ENCODE measurements around the gene ZNF197. TPM values are rescaled to one million over a fixed set of nuclear protein-coding genes. Genes with fewer than 3 reads are reported as not detected.
"Not testable (repeated sequence)": the region's sequence is repeated elsewhere in the genome, so short reads cannot be mapped to it uniquely, and the experiment has no call there.

The ZNF197 gene
- total RNA-seq, 1 donor from 2014 or later: 17.9 TPM

GRCh38 chr3:44665173-44665572 lies 40.3 kb downstream of the ZNF197 start:
- H3K36me3 ChIP-seq: peaks cover 0 to 15% of the 10 kb centered on the region in 2 donors
- no peaks in the 10 kb centered on the region for H3K4me1 ChIP-seq
- H3K27me3 ChIP-seq: no peaks in the 10 kb centered on the region
- DNase-seq (ENCODE audit: extremely low spot score in 2 of 2): no peak
- H3K9me3 ChIP-seq: no peaks in the 10 kb centered on the region
- intact Hi-C loops (cut with DNase I): no loop called here
- no peak overlapping the region for H3K27ac ChIP-seq
- no peak overlapping the region for H3K4me3 ChIP-seq
- no peak for TF ChIP-seq CTCF (IDR thresholded peaks at IDR 0.05)
- TF ChIP-seq POLR2A (IDR thresholded peaks at IDR 0.05): no peak
- no peak for TF ChIP-seq POLR2AphosphoS5 (IDR thresholded peaks at IDR 0.05; ENCODE audit: insufficient read depth in 1 of 2, low read depth in 1 of 2)

GRCh38 chr3:44666346-44666745 lies 41.5 kb downstream of the ZNF197 start:
- H3K4me3 ChIP-seq: no peak overlapping the region
- no peaks in the 10 kb centered on the region for H3K27me3 ChIP-seq
- TF ChIP-seq POLR2A (IDR thresholded peaks at IDR 0.05): no peak
- no peak for TF ChIP-seq CTCF (IDR thresholded peaks at IDR 0.05)
- no peak for TF ChIP-seq POLR2AphosphoS5 (IDR thresholded peaks at IDR 0.05; ENCODE audit: insufficient read depth in 1 of 2, low read depth in 1 of 2)
- H3K4me1 ChIP-seq: no peaks in the 10 kb centered on the region
- intact Hi-C loops (cut with DNase I): no loop called here
- H3K36me3 ChIP-seq: peaks cover 0 to 4% of the 10 kb centered on the region in 2 donors
- DNase-seq (ENCODE audit: extremely low spot score in 2 of 2): no peak
- no peak overlapping the region for H3K27ac ChIP-seq
- H3K9me3 ChIP-seq: no peaks in the 10 kb centered on the region

GRCh38 chr3:44669760-44670159 lies 44.9 kb downstream of the ZNF197 start:
- intact Hi-C loops (cut with DNase I): no loop called here

GRCh38 chr3:44673466-44673865 lies 48.6 kb downstream of the ZNF197 start:
- intact Hi-C loops (cut with DNase I); H3K4me3 ChIP-seq; H3K27ac ChIP-seq; H3K4me1 ChIP-seq; H3K36me3 ChIP-seq; H3K9me3 ChIP-seq; H3K27me3 ChIP-seq: not testable (repeated sequence)
- DNase-seq (ENCODE audit: extremely low spot score in 2 of 2): peak in 1 of 2 donors; percentile 47

More at GRCh38 chr3:44669760-44670159, 44.9 kb downstream of the ZNF197 start:
- Histone ChIP-seq H3K36me3 (no peaks in the 10 kb centered on the region), H3K4me1 (no peaks in the 10 kb centered on the region), H3K27me3 (no peaks in the 10 kb centered on the region), H3K27ac (no peak overlapping the region), H3K9me3 (no peaks in the 10 kb centered on the region), H3K4me3 (no peak overlapping the region)
- DNase-seq (ENCODE audit: extremely low spot score in 2 of 2): no peak
- TF ChIP-seq POLR2AphosphoS5 (IDR thresholded peaks at IDR 0.05; ENCODE audit: insufficient read depth in 1 of 2, low read depth in 1 of 2): no peak
- TF ChIP-seq POLR2A (IDR thresholded peaks at IDR 0.05): no peak
- no peak for TF ChIP-seq CTCF (IDR thresholded peaks at IDR 0.05)

- no peaks in the 10 kb centered on the region for H3K9me3 ChIP-seq
- H3K4me1 ChIP-seq: no peaks in the 10 kb centered on the region
- H3K4me3 ChIP-seq: no peak overlapping the region
- H3K27me3 ChIP-seq: no peaks in the 10 kb centered on the region
- H3K36me3 ChIP-seq: no peaks in the 10 kb centered on the region
- DNase-seq (ENCODE audit: extremely low spot score in 2 of 2): no peak
- H3K27ac ChIP-seq: no peak overlapping the region
- TF ChIP-seq CTCF (IDR thresholded peaks at IDR 0.05) (no peak), POLR2A (IDR thresholded peaks at IDR 0.05) (no peak), POLR2AphosphoS5 (IDR thresholded peaks at IDR 0.05; ENCODE audit: insufficient read depth in 1 of 2, low read depth in 1 of 2) (no peak)
- intact Hi-C loops (cut with DNase I): no loop called here
Observed at GRCh38 chr3:44674211-44674610, 49.4 kb downstream of the ZNF197 start.
